Measurements from ENCODE around the gene KRABD2.

Gene KRABD2

DNA sequence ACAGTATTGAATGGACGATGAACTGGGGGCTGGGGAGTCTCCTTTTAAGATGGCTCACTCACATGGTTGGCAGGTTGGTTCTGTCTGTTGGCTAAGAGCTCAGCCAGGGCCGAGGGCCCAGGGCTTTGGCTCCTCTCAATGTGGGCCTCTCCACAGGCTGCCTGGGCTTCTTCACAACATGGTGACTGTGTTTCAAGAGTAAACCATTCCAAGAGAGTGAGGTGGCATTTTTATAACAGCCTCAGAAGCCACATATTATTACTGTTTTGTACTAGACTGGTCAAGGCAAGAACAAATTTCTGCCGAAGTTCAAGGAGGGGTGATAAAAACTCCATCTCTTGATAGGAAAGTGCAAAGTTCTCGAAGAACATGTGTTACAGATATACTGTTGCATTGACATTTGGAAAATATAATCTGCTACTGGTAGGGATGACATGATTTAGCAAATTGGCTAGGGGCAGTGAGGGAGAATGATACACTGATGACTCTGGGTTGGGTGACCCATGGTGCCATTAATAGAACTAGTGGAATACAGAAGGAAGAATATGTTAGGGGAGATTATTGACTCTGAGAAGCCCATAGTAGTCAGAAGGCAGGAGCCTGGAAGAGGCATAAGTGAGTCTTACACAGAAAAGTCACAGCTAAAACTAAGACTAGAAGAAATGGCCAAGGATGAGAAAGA is 13.7 kb downstream of the KRABD2 start:
- Histone ChIP-seq H3K9me2 (replicated peaks; ENCODE audit: control insufficient read depth, low read length) (no peaks in the 10 kb centered on the region), H3K4me2 (ENCODE audit: low read length) (no peak overlapping the region), H3K27me3 (ENCODE audit: control insufficient read depth, low read length) (peaks cover 18% of the 10 kb centered on the region), H3K4me3 (ENCODE audit: low read length) (no peak overlapping the region), H4K20me1 (ENCODE audit: control insufficient read depth, insufficient read depth, low read depth, low read length) (no peaks in the 10 kb centered on the region), H3F3A (ENCODE audit: control insufficient read depth, insufficient read depth) (no peaks in the 10 kb centered on the region), H3K4me1 (ENCODE audit: control insufficient read depth, low read length) (no peaks in the 10 kb centered on the region), H3K79me2 (ENCODE audit: control insufficient read depth, low read length) (no peaks in the 10 kb centered on the region), H3K27ac (ENCODE audit: low read depth, low read length) (no peak overlapping the region), H3K9me3 (ENCODE audit: control insufficient read depth, insufficient read depth, low read length) (no peaks in the 10 kb centered on the region), H3K36me3 (ENCODE audit: control insufficient read depth, low read length) (no peaks in the 10 kb centered on the region)
- TF ChIP-seq EZH2phosphoT487 (IDR thresholded peaks at IDR 0.05; ENCODE audit: borderline replicate concordance, low read length): no peak
- TF ChIP-seq, protein P1, sequence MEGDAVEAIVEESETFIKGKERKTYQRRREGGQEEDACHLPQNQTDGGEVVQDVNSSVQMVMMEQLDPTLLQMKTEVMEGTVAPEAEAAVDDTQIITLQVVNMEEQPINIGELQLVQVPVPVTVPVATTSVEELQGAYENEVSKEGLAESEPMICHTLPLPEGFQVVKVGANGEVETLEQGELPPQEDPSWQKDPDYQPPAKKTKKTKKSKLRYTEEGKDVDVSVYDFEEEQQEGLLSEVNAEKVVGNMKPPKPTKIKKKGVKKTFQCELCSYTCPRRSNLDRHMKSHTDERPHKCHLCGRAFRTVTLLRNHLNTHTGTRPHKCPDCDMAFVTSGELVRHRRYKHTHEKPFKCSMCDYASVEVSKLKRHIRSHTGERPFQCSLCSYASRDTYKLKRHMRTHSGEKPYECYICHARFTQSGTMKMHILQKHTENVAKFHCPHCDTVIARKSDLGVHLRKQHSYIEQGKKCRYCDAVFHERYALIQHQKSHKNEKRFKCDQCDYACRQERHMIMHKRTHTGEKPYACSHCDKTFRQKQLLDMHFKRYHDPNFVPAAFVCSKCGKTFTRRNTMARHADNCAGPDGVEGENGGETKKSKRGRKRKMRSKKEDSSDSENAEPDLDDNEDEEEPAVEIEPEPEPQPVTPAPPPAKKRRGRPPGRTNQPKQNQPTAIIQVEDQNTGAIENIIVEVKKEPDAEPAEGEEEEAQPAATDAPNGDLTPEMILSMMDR (IDR thresholded peaks at IDR 0.05; ENCODE audit: low read depth, low read length, poor library complexity, severe bottlenecking): no peak

DNA sequence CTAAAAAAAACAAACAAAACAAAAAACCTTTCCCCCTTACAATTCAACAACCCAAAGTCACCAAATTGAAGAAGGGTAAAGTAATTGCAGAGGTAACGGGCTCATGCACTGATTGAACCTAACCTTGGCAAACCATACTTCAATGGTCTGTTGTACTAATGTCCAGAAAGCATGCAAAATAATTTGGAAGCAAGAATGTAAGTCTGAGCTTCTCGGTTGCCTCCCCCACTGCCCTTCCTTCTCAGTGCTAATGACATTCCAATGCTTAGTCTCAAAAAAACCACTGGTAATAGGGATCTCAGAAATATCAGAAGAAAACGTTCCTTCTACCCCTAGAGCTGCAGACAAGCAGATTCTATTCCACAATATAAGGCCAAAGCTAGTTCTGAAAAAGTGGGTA is 15.8 kb downstream of the KRABD2 start:
- H3K27me3 ChIP-seq (ENCODE audit: control insufficient read depth, low read length): peaks cover 18% of the 10 kb centered on the region
- H3K9me3 ChIP-seq (ENCODE audit: control insufficient read depth, insufficient read depth, low read length): no peaks in the 10 kb centered on the region
- H3K79me2 ChIP-seq (ENCODE audit: control insufficient read depth, low read length): no peaks in the 10 kb centered on the region
- H3K4me1 ChIP-seq (ENCODE audit: control insufficient read depth, low read length): no peaks in the 10 kb centered on the region
- no peaks in the 10 kb centered on the region for H4K20me1 ChIP-seq (ENCODE audit: control insufficient read depth, insufficient read depth, low read depth, low read length)
- H3K27ac ChIP-seq (ENCODE audit: low read depth, low read length): no peak overlapping the region
- no peak overlapping the region for H3K4me3 ChIP-seq (ENCODE audit: low read length)
- H3K4me2 ChIP-seq (ENCODE audit: low read length): no peak overlapping the region
- no peaks in the 10 kb centered on the region for H3K9me2 ChIP-seq (replicated peaks; ENCODE audit: control insufficient read depth, low read length)
- no peaks in the 10 kb centered on the region for H3F3A ChIP-seq (ENCODE audit: control insufficient read depth, insufficient read depth)
- H3K36me3 ChIP-seq (ENCODE audit: control insufficient read depth, low read length): no peaks in the 10 kb centered on the region
- TF ChIP-seq EZH2phosphoT487 (IDR thresholded peaks at IDR 0.05; ENCODE audit: borderline replicate concordance, low read length): no peak
- TF ChIP-seq, protein P1 (IDR thresholded peaks at IDR 0.05; ENCODE audit: low read depth, low read length, poor library complexity, severe bottlenecking): no peak

DNA sequence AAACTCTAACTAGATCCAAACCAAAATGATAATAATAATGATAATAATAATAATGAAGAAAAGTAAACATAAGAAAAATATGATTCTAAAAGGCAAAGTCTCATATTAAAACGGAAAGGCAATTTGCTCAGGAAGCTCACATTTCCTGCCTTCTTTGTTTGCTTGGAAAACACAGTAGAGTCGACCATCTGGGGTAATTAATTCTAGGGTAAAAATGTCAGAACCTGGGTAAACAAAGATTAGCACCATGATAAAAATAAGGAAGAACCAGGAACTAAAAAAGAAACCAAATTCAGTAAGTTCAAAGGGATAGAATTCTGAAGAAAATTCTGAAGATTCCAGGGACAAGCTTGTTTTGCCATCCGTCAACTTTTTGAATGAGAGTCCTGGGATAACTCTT is 16.2 kb downstream of the KRABD2 start:
- H3K36me3 ChIP-seq (ENCODE audit: control insufficient read depth, low read length): no peaks in the 10 kb centered on the region
- H3K9me2 ChIP-seq (replicated peaks; ENCODE audit: control insufficient read depth, low read length): no peaks in the 10 kb centered on the region
- no peaks in the 10 kb centered on the region for H3K79me2 ChIP-seq (ENCODE audit: control insufficient read depth, low read length)
- H3K9me3 ChIP-seq (ENCODE audit: control insufficient read depth, insufficient read depth, low read length): no peaks in the 10 kb centered on the region
- H3K27ac ChIP-seq (ENCODE audit: low read depth, low read length): no peak overlapping the region
- H3K4me2 ChIP-seq (ENCODE audit: low read length): no peak overlapping the region
- H3K27me3 ChIP-seq (ENCODE audit: control insufficient read depth, low read length): peaks cover 18% of the 10 kb centered on the region
- no peaks in the 10 kb centered on the region for H3K4me1 ChIP-seq (ENCODE audit: control insufficient read depth, low read length)
- H3K4me3 ChIP-seq (ENCODE audit: low read length): no peak overlapping the region
- no peaks in the 10 kb centered on the region for H3F3A ChIP-seq (ENCODE audit: control insufficient read depth, insufficient read depth)
- TF ChIP-seq, protein P1 (IDR thresholded peaks at IDR 0.05; ENCODE audit: low read depth, low read length, poor library complexity, severe bottlenecking): no peak
- no peak for TF ChIP-seq EZH2phosphoT487 (IDR thresholded peaks at IDR 0.05; ENCODE audit: borderline replicate concordance, low read length)
- H4K20me1 ChIP-seq (ENCODE audit: control insufficient read depth, insufficient read depth, low read depth, low read length): no peaks in the 10 kb centered on the region
